HepG2 (cell line): ENCODE results near the gene ATP7A. TPM values are rescaled to one million over a fixed set of nuclear protein-coding genes. Genes with fewer than 3 reads are reported as not detected.

Experiments used
- ATAC-seq: fragments of 200-7000 bp; cut with Tn5 transposase; 3 replicates; pipeline ENCODE4 v1.9.1; 2020; ENCODE audit warnings: mild to moderate bottlenecking, moderate library complexity
- BruUV-seq: library from RNA; stranded (reverse); fragments of 400-500 nt; replicated peaks from 2 replicates; lab custom pipeline; 2021; lab: Mats Ljungman, UMichigan
- CTCF ChIA-PET: fragments of 300-600 bp; formaldehyde crosslinking; extraction: SDS; loops from one replicate; lab custom pipeline; 2021; ENCODE audit warnings: low total read pairs, inconsistent platforms, low intra/inter-chr PET ratio; lab: Yijun Ruan, JAX
- POLR2A ChIA-PET: fragments of 350-600 bp; sonication (Branson Sonifier 250); formaldehyde crosslinking; loops from one replicate; lab custom pipeline; 2020; ENCODE audit warnings: antibody characterized with exemption, inconsistent platforms; lab: Yijun Ruan, JAX
- DNase-seq: peaks from one replicate; pipeline ENCODE4 v3.0.0-alpha.2; 2015; ENCODE audit warnings: low spot score
- FAIRE-seq: peaks from 3 replicates; lab custom pipeline; 2011; peaks lifted over from hg19 to GRCh38; lab: Jason Lieb, UNC
- H2AFZ ChIP-seq: one replicate; pipeline ENCODE4 v1.6.1; 2011; ENCODE audit warnings: low read length, inconsistent platforms
- H3K27ac ChIP-seq: fragments of 300-600 bp; 3 replicates; pipeline ENCODE4 v1.8.0; 2011; ENCODE audit warnings: mixed run types, mild to moderate bottlenecking, mixed read lengths, low read length, inconsistent platforms; ENCODE audit not compliant: insufficient read depth; ENCODE audit errors: extremely low read length
- H3K27me3 ChIP-seq, 2 experiments: fragments of 200-600 bp in 1 of 2; 2 replicates in 1 of 2; 3 replicates in 1 of 2; pipeline versions ENCODE4 v1.6.0 to v1.8.0; 2011; ENCODE audit warnings: low read length in 2 of 2, mild to moderate bottlenecking in 2 of 2, moderate library complexity in 2 of 2, inconsistent platforms in 1 of 2; ENCODE audit not compliant: insufficient read depth in 2 of 2, control insufficient read depth in 1 of 2
- H3K36me3 ChIP-seq, 2 experiments: fragments of 200-600 bp in 1 of 2; replicated peaks in 1 of 2; 2 replicates in 1 of 2; 3 replicates in 1 of 2; pipeline versions ENCODE4 v1.5.1 to v1.8.0; 2011; ENCODE audit warnings: low read length in 2 of 2, inconsistent platforms in 1 of 2; ENCODE audit not compliant: insufficient read depth in 2 of 2, control insufficient read depth in 1 of 2
- H3K4me1 ChIP-seq: 2 replicates; pipeline ENCODE4 v1.5.1; 2012; ENCODE audit warnings: low read length, inconsistent platforms; ENCODE audit not compliant: insufficient read depth
- H3K4me2 ChIP-seq: 2 replicates; pipeline ENCODE4 v1.6.0; 2011; ENCODE audit warnings: low read depth, low read length, inconsistent platforms
- H3K4me3 ChIP-seq, 3 experiments: fragments of 200-600 bp in 1 of 3; sonication (generic), shearing (Covaris generic) in 1 of 3; replicated peaks in 1 of 3; 2 replicates each; pipeline ENCODE4 v1.5.1; 2011 to 2016; ENCODE audit warnings: low read length in 3 of 3, inconsistent platforms in 2 of 3, low read depth in 2 of 3, mild to moderate bottlenecking in 2 of 3, control low read depth in 1 of 3, mixed read lengths in 1 of 3; ENCODE audit not compliant: insufficient read depth in 1 of 3
- H3K79me2 ChIP-seq: one replicate; pipeline ENCODE4 v1.6.1; 2011; ENCODE audit warnings: low read length, inconsistent platforms; ENCODE audit not compliant: insufficient read depth
- H3K9ac ChIP-seq: 2 replicates; pipeline ENCODE4 v1.6.0; 2011; ENCODE audit warnings: mild to moderate bottlenecking, low read depth, low read length, inconsistent platforms; ENCODE audit not compliant: insufficient read depth
- H3K9me3 ChIP-seq: 2 replicates; pipeline ENCODE4 v1.5.1; 2012; ENCODE audit warnings: mild to moderate bottlenecking, low read length
- H4K20me1 ChIP-seq: 2 replicates; pipeline ENCODE4 v1.6.0; 2011; ENCODE audit warnings: inconsistent platforms, mild to moderate bottlenecking, low read length, moderate library complexity; ENCODE audit not compliant: insufficient read depth
- AGO2 ChIP-seq: fragments of 200-400 bp; formaldehyde crosslinking; optimal IDR thresholded peaks from 2 replicates; pipeline ENCODE3; 2017; ENCODE audit warnings: mild to moderate bottlenecking, low read depth, low read length, moderate library complexity
- BHLHE40 ChIP-seq: IDR thresholded peaks from 2 replicates; pipeline ENCODE4 v1.6.1; 2011; ENCODE audit warnings: low read length, improper control_type of control experiment
- ETV5 ChIP-seq: IDR thresholded peaks from 2 replicates; pipeline ENCODE4 v1.6.1; 2018; ENCODE audit warnings: missing biosample characterization, missing genetic modification reagents, inconsistent platforms, borderline replicate concordance
- GLI4 ChIP-seq: sonication (generic); formaldehyde crosslinking; IDR thresholded peaks from 2 replicates; pipeline ENCODE4 v1.5.1; 2020; ENCODE audit warnings: missing genetic modification reagents, mild to moderate bottlenecking, moderate library complexity, borderline replicate concordance
- HMG20A ChIP-seq: IDR thresholded peaks from 2 replicates; pipeline ENCODE4 v1.6.1; 2016; ENCODE audit warnings: borderline replicate concordance
- KLF9 ChIP-seq: IDR thresholded peaks from 2 replicates; pipeline ENCODE4 v1.6.1; 2016; ENCODE audit warnings: low read depth
- MIXL1 ChIP-seq: IDR thresholded peaks from 2 replicates; pipeline ENCODE4 v1.6.1; 2016
- SMC3 ChIP-seq: IDR thresholded peaks from 2 replicates; pipeline ENCODE4 v1.6.1; 2011; ENCODE audit warnings: low read length, improper control_type of control experiment
- STAG1 ChIP-seq: sonication (generic); formaldehyde crosslinking; IDR thresholded peaks from 2 replicates; pipeline ENCODE4 v1.4.0; 2020; ENCODE audit warnings: missing genetic modification reagents
- ZFP37 ChIP-seq: sonication (generic); formaldehyde crosslinking; IDR thresholded peaks from 2 replicates; pipeline ENCODE4 v1.4.0; 2020; ENCODE audit warnings: missing genetic modification reagents, borderline replicate concordance
- ZNF138 ChIP-seq: sonication (generic); formaldehyde crosslinking; IDR thresholded peaks from 2 replicates; pipeline ENCODE4 v1.5.0; 2020; ENCODE audit warnings: mild to moderate bottlenecking, low read depth, missing genetic modification reagents
- ZNF205 ChIP-seq: IDR thresholded peaks from 2 replicates; pipeline ENCODE4 v1.6.1; 2018; ENCODE audit warnings: missing biosample characterization, missing genetic modification reagents
- ZNF260 ChIP-seq: sonication (generic); formaldehyde crosslinking; IDR thresholded peaks from 2 replicates; pipeline ENCODE4 v1.4.0; 2020; ENCODE audit warnings: missing genetic modification reagents, low read depth, mild to moderate bottlenecking, borderline replicate concordance
- ZNF343 ChIP-seq: sonication (generic); formaldehyde crosslinking; IDR thresholded peaks from 2 replicates; pipeline ENCODE4 v1.4.0; 2020; ENCODE audit warnings: mild to moderate bottlenecking, missing genetic modification reagents
- ZNF883 ChIP-seq: sonication (generic); formaldehyde crosslinking; IDR thresholded peaks from 2 replicates; pipeline ENCODE4 v1.5.1; 2020; ENCODE audit warnings: mild to moderate bottlenecking, missing genetic modification reagents; ENCODE audit errors: not compliant biosample characterization
- WGBS: methylation state at CpG from one replicate; pipeline ENCODE4 v1.1.6; 2017; ENCODE audit warnings: low lambda C conversion rate; 5-methylcytosine and 5-hydroxymethylcytosine counted together
- in situ Hi-C: cut with HindIII; loops from 2 replicates; pipeline ENCODE4 v1.10.0; 2017; ENCODE audit warnings: low pct_unique_long_range_greater_than_20kb; ENCODE audit not compliant: extremely low pct_ligation_motif_present
- intact Hi-C: fragments of 100-400 bp; cut with micrococcal nuclease; formaldehyde crosslinking; loops from one replicate; pipeline ENCODE4 v1.10.0; 2022; ENCODE audit not compliant: unreplicated experiment
- polyA plus RNA-seq, 8 experiments: library from polyadenylated mRNA; depleted of rRNA in 3 of 8; stranded (reverse) in 7 of 8; unstranded in 1 of 8; fragments of >200 nt; fragmentation: Illumina TruSeq in 4 of 8; extraction: Trizol in 4 of 8; gene quantifications; 2 replicates each; pipeline versions ENCODE4 v1.2.1 to v1.2.3, GENCODE V29; 2011 to 2016; ENCODE audit warnings: low read depth in 4 of 8, missing spikeins in 1 of 8, mixed read lengths in 1 of 8; ENCODE audit not compliant: insufficient read depth in 1 of 8
- total RNA-seq, 5 experiments: library from RNA; depleted of rRNA; stranded (reverse); fragments of >200 nt; fragmentation: Illumina TruSeq; extraction: Trizol; gene quantifications; 2 replicates each; pipeline ENCODE4 v1.2.3, GENCODE V29; 2016; ENCODE audit warnings: low read depth in 1 of 5
- TF ChIP-seq, protein P1 (sequence below): sonication (generic); formaldehyde crosslinking; IDR thresholded peaks from 2 replicates; pipeline ENCODE4 v1.5.0; 2020; ENCODE audit warnings: mild to moderate bottlenecking, missing genetic modification reagents, moderate library complexity
- TF ChIP-seq, protein P2 (sequence below): sonication (generic); formaldehyde crosslinking; IDR thresholded peaks from 2 replicates; pipeline ENCODE4 v1.4.0; 2020; ENCODE audit warnings: missing genetic modification reagents, borderline replicate concordance

The ATP7A gene
- total and polyA plus RNA-seq, 2 of the 13 experiments (the other 11 are each of a cell fraction or from before 2014, with no cell fraction given): 1.7 to 4.7 TPM

DNA sequence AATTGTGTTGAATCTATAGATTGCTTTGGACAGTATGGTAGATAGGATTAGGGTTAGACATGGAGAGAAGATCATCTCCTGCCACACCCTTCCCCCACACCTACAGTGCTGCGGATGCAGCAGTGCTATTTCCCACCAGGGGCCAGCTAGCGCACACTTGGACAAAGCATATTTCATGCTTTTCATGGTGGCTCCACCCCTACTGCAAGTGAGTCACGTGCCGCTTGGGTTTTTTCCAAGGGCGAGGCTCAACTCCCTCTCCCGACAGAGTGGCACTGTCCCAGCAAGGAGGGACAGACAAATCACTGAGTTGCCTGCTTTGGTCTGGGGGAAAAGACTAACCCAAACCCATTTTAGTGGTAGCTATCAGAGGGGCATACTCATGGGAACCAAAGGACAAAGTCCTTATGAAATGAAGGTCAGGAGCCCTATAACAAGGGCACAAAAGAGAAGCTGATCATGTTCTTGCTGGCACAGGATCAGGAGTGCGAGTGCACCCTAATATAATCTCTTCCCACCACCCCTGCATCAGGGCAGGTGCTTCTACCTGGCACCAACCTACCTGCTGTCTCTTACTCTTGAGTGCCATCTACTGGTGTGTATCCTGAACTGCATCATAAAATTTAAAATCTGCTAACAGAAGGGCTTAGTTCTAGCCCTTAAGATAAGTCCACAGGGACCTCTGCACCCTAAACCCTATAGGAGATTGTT is 114.0 kb downstream of the ATP7A start:
- peak; percentile 45 for DNase-seq
- TF ChIP-seq KLF9 (CRISPR knock-in tag) (no peak), AGO2 (no peak), ZFP37 (CRISPR knock-in tag) (no peak), HMG20A (CRISPR knock-in tag) (no peak), ZNF883 (CRISPR knock-in tag) (no peak), ETV5 (CRISPR knock-in tag) (no peak), ZNF343 (no peak), SMC3 (peak; percentile 24; the same call in 1 of the 2 replicates), GLI4 (CRISPR knock-in tag) (no peak), MIXL1 (no peak), ZNF138 (CRISPR knock-in tag) (no peak), ZNF260 (CRISPR knock-in tag) (no peak), BHLHE40 (peak; percentile 82), ZNF205 (CRISPR knock-in tag) (no peak), STAG1 (CRISPR knock-in tag) (peak; percentile 70)
- TF ChIP-seq, protein P1, sequence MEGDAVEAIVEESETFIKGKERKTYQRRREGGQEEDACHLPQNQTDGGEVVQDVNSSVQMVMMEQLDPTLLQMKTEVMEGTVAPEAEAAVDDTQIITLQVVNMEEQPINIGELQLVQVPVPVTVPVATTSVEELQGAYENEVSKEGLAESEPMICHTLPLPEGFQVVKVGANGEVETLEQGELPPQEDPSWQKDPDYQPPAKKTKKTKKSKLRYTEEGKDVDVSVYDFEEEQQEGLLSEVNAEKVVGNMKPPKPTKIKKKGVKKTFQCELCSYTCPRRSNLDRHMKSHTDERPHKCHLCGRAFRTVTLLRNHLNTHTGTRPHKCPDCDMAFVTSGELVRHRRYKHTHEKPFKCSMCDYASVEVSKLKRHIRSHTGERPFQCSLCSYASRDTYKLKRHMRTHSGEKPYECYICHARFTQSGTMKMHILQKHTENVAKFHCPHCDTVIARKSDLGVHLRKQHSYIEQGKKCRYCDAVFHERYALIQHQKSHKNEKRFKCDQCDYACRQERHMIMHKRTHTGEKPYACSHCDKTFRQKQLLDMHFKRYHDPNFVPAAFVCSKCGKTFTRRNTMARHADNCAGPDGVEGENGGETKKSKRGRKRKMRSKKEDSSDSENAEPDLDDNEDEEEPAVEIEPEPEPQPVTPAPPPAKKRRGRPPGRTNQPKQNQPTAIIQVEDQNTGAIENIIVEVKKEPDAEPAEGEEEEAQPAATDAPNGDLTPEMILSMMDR (CRISPR knock-in tag): peak; percentile 69
- TF ChIP-seq, protein P2, sequence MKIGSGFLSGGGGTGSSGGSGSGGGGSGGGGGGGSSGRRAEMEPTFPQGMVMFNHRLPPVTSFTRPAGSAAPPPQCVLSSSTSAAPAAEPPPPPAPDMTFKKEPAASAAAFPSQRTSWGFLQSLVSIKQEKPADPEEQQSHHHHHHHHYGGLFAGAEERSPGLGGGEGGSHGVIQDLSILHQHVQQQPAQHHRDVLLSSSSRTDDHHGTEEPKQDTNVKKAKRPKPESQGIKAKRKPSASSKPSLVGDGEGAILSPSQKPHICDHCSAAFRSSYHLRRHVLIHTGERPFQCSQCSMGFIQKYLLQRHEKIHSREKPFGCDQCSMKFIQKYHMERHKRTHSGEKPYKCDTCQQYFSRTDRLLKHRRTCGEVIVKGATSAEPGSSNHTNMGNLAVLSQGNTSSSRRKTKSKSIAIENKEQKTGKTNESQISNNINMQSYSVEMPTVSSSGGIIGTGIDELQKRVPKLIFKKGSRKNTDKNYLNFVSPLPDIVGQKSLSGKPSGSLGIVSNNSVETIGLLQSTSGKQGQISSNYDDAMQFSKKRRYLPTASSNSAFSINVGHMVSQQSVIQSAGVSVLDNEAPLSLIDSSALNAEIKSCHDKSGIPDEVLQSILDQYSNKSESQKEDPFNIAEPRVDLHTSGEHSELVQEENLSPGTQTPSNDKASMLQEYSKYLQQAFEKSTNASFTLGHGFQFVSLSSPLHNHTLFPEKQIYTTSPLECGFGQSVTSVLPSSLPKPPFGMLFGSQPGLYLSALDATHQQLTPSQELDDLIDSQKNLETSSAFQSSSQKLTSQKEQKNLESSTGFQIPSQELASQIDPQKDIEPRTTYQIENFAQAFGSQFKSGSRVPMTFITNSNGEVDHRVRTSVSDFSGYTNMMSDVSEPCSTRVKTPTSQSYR (CRISPR knock-in tag): peak; percentile 62; the same call in 1 of the 2 replicates

More for the DNA sequence above, 114.0 kb downstream of the ATP7A start:
- Histone ChIP-seq H3K36me3 (no peaks in the 10 kb centered on the region), H3K4me1 (peaks cover 8% of the 10 kb centered on the region; the same call in 1 of the 2 replicates), H3K27me3 (no peaks in the 10 kb centered on the region), H3K27ac (no peak overlapping the region), H4K20me1 (no peaks in the 10 kb centered on the region), H2AFZ (no peak overlapping the region), H3K4me3 (peak overlapping the region in 1 of 3 experiments; percentile 12; a peak in 1 of 6 replicates), H3K9me3 (no peaks in the 10 kb centered on the region), H3K4me2 (peak overlapping the region; percentile 65), H3K79me2 (no peaks in the 10 kb centered on the region), H3K9ac (no peak overlapping the region)
- in situ Hi-C loops (loop anchor here (10.0 kb wide), 2 partner anchors 130 to 1470 kb away; partner anchors contain the start of genes COX7B and MAGT1), intact Hi-C loops (loop anchor here (1.0 kb wide), 1 partner anchor 114 kb away; the partner anchor contains the start of gene ATP7A)
- ATAC-seq (peak; percentile 95), FAIRE-seq (no peak)
- BruUV-seq: no TSS peak
- ChIA-PET POLR2A (no interaction called here), CTCF (interaction anchor here (0.7 to 1.1 kb wide), 2 partner anchors 114 to 125 kb away, joined by 3 read pairs; partner anchors contain the start of gene COX7B)
- WGBS: 0% methylated on average over 1 of the region's 7 CpGs
